Spleen (tissue), 7 donors: ENCODE data around the gene MYO1D.

ENCODE experiments used
- POLR2A ChIP-seq, 3 donors: fragments of 450-650 bp; IDR thresholded peaks; one replicate each; pipeline ENCODE4 v1.5.1; 2017; ENCODE audit warnings: antibody characterized with exemption in 3 of 3, mild to moderate bottlenecking in 1 of 3
- POLR2AphosphoS5 ChIP-seq, 3 donors: sonication (generic); formaldehyde crosslinking; IDR thresholded peaks; one replicate each; pipeline ENCODE4 v1.5.1; 2017; ENCODE audit warnings: antibody characterized with exemption in 3 of 3
- TF ChIP-seq, protein P1 (sequence below), 11 experiments: fragments of 200-600 bp in 7 of 11; fragments of 450-650 bp in 4 of 11; sonication (generic) in 4 of 11; IDR thresholded peaks in 8 of 11; conservative IDR thresholded peaks in 3 of 11; 1 replicate in 7 of 11; 2 replicates in 4 of 11; pipeline versions ENCODE4 v1.4.0 to v1.8.0; 2016 to 2021; ENCODE audit warnings: antibody characterized with exemption in 11 of 11, inconsistent platforms in 4 of 11, mild to moderate bottlenecking in 1 of 11
- donor health status: DM: no; HTN: no; CAD: no; lungs with moderate emphysema.
- donor health status: DM: no; HTN: no; CAD: no.
- donor health status: DM: no; HTN: no; CAD: no.

DNA sequence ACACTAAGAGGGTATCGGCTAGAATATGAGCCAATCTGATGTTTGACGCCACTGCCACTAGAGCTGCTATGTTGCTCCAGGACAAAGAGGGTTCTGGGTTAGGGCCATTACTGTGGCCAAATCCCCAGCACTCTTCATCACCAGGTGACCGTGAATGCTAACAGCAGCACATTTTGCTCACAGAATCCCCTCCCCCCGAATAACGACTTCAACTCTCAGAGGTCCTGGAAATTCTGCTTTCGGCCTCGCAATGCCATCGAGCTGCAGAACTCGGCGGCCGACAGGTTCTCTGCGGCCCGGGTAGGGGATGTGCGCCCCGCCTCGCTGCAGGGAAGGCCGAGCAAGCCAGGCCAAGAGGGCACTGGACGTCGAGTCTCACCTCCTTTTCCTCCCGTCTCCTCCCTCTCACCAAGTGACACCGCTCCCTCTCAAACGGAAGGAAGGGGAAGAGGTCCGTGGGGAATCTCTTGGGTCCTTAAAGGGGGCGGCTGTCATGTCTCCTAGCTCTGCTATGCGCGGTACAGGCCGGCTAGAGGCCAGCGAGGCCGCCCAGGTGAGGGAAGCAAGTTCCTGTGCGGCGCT lies 358.2 kb downstream of the MYO1D start:
- TF ChIP-seq, protein P1, sequence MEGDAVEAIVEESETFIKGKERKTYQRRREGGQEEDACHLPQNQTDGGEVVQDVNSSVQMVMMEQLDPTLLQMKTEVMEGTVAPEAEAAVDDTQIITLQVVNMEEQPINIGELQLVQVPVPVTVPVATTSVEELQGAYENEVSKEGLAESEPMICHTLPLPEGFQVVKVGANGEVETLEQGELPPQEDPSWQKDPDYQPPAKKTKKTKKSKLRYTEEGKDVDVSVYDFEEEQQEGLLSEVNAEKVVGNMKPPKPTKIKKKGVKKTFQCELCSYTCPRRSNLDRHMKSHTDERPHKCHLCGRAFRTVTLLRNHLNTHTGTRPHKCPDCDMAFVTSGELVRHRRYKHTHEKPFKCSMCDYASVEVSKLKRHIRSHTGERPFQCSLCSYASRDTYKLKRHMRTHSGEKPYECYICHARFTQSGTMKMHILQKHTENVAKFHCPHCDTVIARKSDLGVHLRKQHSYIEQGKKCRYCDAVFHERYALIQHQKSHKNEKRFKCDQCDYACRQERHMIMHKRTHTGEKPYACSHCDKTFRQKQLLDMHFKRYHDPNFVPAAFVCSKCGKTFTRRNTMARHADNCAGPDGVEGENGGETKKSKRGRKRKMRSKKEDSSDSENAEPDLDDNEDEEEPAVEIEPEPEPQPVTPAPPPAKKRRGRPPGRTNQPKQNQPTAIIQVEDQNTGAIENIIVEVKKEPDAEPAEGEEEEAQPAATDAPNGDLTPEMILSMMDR (IDR thresholded peaks at IDR 0.05 in 8 of 11, conservative IDR thresholded peaks at IDR 0.05 in 3 of 11): no peak
- no peak for TF ChIP-seq POLR2A (IDR thresholded peaks at IDR 0.05)
- no peak for TF ChIP-seq POLR2AphosphoS5 (IDR thresholded peaks at IDR 0.05)
